GM18951 (cell line): ENCODE measurements around the gene AARSD1.
A peak's percentile ranks its signal among the peaks of the same experiment; 100 is the strongest.
"Not testable (repeated sequence)": the region's sequence is repeated elsewhere in the genome, so short reads cannot be mapped to it uniquely, and the experiment has no call there.

Experiments used
- POLR2A ChIP-seq: IDR thresholded peaks from 4 replicates; pipeline ENCODE4 v1.6.1; 2011; ENCODE audit warnings: mild to moderate bottlenecking; ENCODE audit not compliant: insufficient read length, insufficient read depth; ENCODE audit errors: extremely low read depth
- in situ Hi-C: fragments of 300-500 bp; cut with MboI; formaldehyde crosslinking; loops from one replicate; pipeline ENCODE4 v1.12.0; 2022; ENCODE audit warnings: low sequenced_read_pairs, mixed read lengths, inconsistent platforms; ENCODE audit not compliant: unreplicated experiment

Gene AARSD1

DNA sequence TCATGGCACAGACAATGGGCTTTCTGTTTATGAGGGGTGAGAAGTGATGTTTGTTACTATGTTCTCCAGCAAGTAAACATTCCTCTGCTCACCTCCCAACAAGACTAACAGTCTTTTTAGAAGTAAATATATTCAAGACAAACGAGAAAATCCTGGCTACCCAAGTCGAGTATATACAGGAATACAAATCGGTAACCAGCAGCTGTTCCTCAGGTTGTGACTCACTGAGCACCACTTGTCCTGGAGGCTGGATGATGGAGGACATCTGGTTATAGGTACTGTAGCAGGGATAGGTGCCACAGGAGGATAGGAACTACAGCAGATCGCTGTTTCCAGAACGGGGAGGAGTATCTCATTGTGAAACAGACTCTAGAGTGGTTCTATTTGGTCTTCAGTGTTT lies 28.6 kb upstream of the AARSD1 start:
- TF ChIP-seq POLR2A = no peak
- in situ Hi-C loops = no loop called here

- in situ Hi-C loops = no loop called here
Measured at GRCh38 chr17:42991471-42991870, 27.2 kb upstream of the AARSD1 start.

DNA sequence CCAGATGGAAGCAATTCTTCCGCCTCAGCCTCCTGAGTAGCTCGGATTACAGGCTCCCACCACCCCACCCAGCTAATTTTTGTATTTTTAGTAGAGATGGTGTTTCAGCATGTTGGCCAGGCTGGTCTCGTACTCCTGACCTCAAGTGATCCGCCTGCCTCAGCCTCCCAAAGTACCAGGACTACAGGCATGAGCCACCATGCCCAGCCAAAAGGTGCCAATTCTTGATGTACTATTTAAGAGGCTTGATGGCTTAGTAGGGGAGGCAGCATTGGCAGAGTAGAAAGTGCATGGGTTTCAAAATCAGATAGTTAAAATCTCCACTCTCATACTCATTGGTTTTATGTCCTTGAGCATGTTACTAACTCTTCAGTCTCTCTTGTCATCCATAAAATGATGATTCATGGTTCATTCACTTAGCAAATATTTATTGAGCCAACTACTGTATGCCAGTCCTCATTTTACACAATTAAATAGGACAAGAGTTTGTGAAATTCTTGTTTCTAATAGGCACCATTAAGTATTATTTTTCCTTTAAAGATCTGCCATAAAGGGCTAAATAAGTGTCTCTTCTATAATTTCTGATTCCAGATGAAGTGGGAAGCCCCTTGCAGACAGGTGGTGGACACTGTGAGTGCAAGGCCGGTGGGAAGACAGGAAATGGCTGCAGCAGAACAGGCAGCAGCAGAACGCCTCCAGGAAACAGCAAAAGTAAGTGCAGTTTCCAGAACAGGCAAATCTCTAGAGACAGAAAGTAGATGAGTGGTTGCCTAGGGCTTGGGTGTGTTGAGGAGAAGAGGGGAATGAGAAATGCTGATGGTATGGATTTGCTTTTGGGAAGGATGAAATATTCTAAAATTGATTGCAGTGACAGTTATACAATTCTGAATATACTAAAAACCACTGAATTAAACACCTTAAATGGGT lies 25.7 kb upstream of the AARSD1 start:
- in situ Hi-C loops = no loop called here
- TF ChIP-seq POLR2A = no peak

More at GRCh38 chr17:42991471-42991870, 27.2 kb upstream of the AARSD1 start:
- no peak for TF ChIP-seq POLR2A

- in situ Hi-C loops = no loop called here
- no peak for TF ChIP-seq POLR2A
Measured at GRCh38 chr17:42989141-42989540, 24.9 kb upstream of the AARSD1 start.

- in situ Hi-C loops = no loop called here
- TF ChIP-seq POLR2A = no peak
Measured at GRCh38 chr17:42985225-42985624, 21.0 kb upstream of the AARSD1 start.

GRCh38 chr17:42982266-42982665 lies 18.0 kb upstream of the AARSD1 start:
- TF ChIP-seq POLR2A = no peak
- in situ Hi-C loops = no loop called here

DNA sequence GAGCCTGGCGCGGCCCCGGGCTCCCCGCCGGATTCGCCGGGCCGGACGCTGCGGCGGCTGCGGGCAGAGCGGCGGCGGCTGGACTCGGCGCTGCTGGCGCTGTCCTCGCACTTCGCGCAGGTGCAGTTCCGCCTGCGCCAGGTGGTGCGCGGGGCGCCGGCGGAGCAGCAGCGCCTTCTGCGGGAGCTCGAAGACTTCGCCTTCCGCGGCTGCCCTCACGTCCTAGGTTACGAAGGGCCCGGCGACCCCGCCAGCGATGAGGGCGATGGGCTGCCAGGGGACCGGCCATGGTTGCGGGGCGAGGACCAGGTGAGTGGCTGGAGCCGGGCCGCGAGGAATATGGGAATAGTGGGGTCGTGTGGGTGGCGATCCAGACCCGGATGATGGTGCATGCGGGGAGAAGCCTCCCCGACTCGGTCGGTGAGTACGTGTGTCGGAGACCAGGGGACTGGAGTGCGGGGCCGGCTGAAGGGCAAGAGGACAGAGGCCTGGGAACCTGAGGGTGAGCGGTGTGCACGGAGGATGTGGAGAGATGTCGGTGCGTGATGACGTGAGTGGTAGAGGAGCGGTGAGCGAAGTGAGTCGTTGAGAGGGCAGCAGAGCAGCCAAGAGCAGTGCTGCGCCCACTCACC lies 16.6 kb upstream of the AARSD1 start:
- no peak for TF ChIP-seq POLR2A
- in situ Hi-C loops = no loop called here

GRCh38 chr17:42980274-42980765 lies 16.1 kb upstream of the AARSD1 start, which contains the start of gene RUNDC1:
Gene RUNDC1 (plus strand): TSS chr17:42980565. CDS start chr17:42980577, 12 bp downstream.
- TF ChIP-seq POLR2A = peak; percentile 74
- in situ Hi-C loops = no loop called here

- in situ Hi-C loops = no loop called here
- TF ChIP-seq POLR2A = no peak
Measured at GRCh38 chr17:42979511-42980273, 15.4 kb upstream of the AARSD1 start, which contains the start of gene PTGES3L. Gene PTGES3L (minus strand): TSS chr17:42980080. CDS start chr17:42980053, 27 bp downstream.

GRCh38 chr17:42975701-42976100 lies 11.4 kb upstream of the AARSD1 start:
- in situ Hi-C loops = not testable (repeated sequence)

- no peak for TF ChIP-seq POLR2A
- in situ Hi-C loops = no loop called here
Measured at GRCh38 chr17:42975265-42975664, 11.0 kb upstream of the AARSD1 start.

GRCh38 chr17:42973323-42973722 lies 9.1 kb upstream of the AARSD1 start:
- in situ Hi-C loops = not testable (repeated sequence)

DNA sequence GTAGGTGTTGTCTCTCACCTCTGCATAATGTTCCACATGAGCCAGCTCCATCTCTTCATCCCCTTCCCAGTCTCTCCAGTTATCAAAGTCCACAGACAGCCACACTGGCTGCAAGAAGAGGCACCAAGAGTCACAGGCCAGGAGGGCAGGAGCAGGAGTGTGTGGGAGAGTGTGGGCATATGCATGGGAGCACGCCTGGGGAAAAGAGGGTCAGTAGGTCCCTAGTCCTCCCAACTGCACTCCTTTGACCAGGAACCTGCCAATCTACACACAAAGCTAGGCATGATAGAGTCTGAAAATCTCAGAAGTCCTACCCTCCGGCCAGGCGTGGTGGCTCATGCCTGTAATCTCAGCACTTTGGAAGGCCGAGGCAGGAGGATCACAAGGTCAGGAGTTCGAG lies 7.3 kb upstream of the AARSD1 start:
- TF ChIP-seq POLR2A = no peak
- in situ Hi-C loops = no loop called here
